HFFc6 (cell line): ENCODE results near the gene CMPK2. TPM values are rescaled to one million over a fixed set of nuclear protein-coding genes. Genes with fewer than 3 reads are reported as not detected.

Source experiments
- DNase-seq: peaks from one replicate; pipeline ENCODE4 v3.0.0-alpha.2; 2018
- H3K27ac Mint-ChIP-seq: 2 replicates; pipeline ENCODE4 v1.8.0; 2020; ENCODE audit warnings: mild to moderate bottlenecking, mixed read lengths
- H3K27me3 Mint-ChIP-seq: 2 replicates; pipeline ENCODE4 v1.8.0; 2021; ENCODE audit warnings: mild to moderate bottlenecking, moderate library complexity, mixed read lengths; ENCODE audit not compliant: insufficient read depth
- H3K36me3 Mint-ChIP-seq: 2 replicates; pipeline ENCODE4 v1.8.0; 2021; ENCODE audit warnings: low read depth, mixed read lengths
- H3K4me1 Mint-ChIP-seq: 2 replicates; pipeline ENCODE4 v1.8.0; 2020; ENCODE audit warnings: low read depth, mixed read lengths
- H3K4me3 Mint-ChIP-seq: 2 replicates; pipeline ENCODE4 v1.8.0; 2020; ENCODE audit warnings: mild to moderate bottlenecking, moderate library complexity, mixed read lengths
- H3K9me3 Mint-ChIP-seq: 2 replicates; pipeline ENCODE4 v1.8.0; 2020; ENCODE audit warnings: mild to moderate bottlenecking, mixed read lengths
- total RNA-seq, 6 experiments: library from RNA; stranded (reverse); fragmentation: NEBNext Ultra II Directional; extraction: Animal tissue kit (Norgen Biotek cat#: 25700); gene quantifications; 2 replicates in 1 of 6; 3 replicates in 5 of 6; pipeline ENCODE4 v1.2.3, GENCODE V29; 2021
- TF ChIP-seq, protein P1 (sequence below): fragments of 200-600 bp; sonication (generic); IDR thresholded peaks from 2 replicates; pipeline ENCODE4 v1.5.0; 2021; ENCODE audit warnings: antibody characterized with exemption, mild to moderate bottlenecking

The CMPK2 gene
- total RNA-seq, 6 experiments from 2014 or later = not detected

DNA sequence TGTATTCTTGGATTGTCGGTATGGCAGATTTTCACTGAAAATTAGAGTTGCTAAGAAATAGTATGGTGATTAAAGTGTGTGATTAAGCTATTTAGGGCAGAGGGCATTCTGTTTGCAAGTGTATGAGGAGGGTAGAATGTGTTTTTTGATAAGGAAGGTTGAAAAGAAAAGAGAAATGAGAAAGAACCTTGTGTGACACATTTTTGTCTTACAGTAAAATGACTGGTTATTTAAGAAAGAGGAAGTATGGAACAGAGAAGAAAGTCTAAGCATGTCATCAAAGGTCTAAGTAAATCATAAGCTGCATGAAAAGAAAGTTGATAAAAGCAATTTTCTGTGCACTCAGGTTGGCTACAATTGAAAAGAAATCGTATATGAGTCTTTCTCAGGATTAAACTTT, 6.7 kb upstream of the CMPK2 start:
- no peaks in the 10 kb centered on the region for H3K36me3 Mint-ChIP-seq
- TF ChIP-seq, protein P1, sequence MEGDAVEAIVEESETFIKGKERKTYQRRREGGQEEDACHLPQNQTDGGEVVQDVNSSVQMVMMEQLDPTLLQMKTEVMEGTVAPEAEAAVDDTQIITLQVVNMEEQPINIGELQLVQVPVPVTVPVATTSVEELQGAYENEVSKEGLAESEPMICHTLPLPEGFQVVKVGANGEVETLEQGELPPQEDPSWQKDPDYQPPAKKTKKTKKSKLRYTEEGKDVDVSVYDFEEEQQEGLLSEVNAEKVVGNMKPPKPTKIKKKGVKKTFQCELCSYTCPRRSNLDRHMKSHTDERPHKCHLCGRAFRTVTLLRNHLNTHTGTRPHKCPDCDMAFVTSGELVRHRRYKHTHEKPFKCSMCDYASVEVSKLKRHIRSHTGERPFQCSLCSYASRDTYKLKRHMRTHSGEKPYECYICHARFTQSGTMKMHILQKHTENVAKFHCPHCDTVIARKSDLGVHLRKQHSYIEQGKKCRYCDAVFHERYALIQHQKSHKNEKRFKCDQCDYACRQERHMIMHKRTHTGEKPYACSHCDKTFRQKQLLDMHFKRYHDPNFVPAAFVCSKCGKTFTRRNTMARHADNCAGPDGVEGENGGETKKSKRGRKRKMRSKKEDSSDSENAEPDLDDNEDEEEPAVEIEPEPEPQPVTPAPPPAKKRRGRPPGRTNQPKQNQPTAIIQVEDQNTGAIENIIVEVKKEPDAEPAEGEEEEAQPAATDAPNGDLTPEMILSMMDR = no peak

DNA sequence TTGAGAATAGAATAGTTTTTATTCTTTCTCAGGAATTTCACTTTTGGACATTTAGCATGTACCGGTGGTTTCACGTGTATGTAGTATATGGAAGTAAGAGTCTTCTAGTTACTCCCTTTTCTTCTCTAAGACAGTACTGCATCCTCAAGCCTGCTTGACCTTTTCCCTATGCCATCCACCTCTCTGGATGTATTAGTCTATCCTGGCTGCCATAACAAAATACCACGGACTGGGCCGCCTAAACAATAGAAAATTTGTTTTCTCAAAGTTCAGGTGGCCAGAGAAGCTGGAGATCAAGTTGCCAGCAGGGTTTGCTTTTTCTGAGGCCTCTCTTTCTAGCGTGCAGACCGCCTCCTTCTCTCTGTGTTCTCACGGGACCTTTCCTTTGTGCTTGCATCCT, 1.3 kb upstream of the CMPK2 start:
- H3K4me3 Mint-ChIP-seq = no peak overlapping the region
- DNase-seq = no peak
- peaks cover 4% of the 10 kb centered on the region; the same call in 1 of the 2 replicates for H3K27me3 Mint-ChIP-seq
- H3K27ac Mint-ChIP-seq = no peak overlapping the region
- peaks cover 24% of the 10 kb centered on the region for H3K9me3 Mint-ChIP-seq
- TF ChIP-seq, protein P1 = no peak
- peaks cover 4% of the 10 kb centered on the region; the same call in 1 of the 2 replicates for H3K36me3 Mint-ChIP-seq
- H3K4me1 Mint-ChIP-seq = peaks cover 5% of the 10 kb centered on the region; the same call in 1 of the 2 replicates

More for the DNA sequence above, 6.7 kb upstream of the CMPK2 start:
- H3K27me3 Mint-ChIP-seq = no peaks in the 10 kb centered on the region
- H3K27ac Mint-ChIP-seq = no peak overlapping the region
- no peak for DNase-seq
- H3K4me3 Mint-ChIP-seq = no peak overlapping the region
- H3K9me3 Mint-ChIP-seq = peaks cover 4% of the 10 kb centered on the region
- H3K4me1 Mint-ChIP-seq = no peaks in the 10 kb centered on the region

DNA sequence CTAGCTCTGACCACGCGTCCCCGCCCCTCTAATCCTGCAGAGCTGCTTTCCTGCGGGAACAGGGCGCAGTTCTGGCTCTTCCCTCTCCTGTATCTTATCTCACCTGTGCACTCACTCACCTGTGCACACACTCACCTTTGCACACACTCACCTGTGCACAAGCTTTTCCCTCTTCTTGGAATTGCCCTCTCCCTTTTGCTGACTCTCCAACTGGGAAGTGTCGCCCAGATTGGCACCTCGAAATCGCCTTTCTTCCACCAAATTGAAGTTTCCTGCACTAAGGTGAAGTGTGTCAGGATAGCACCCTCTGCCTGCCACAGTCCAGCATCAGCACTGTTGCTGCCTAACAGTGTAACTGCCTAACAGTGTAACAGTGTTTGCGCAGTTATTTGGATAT, 566 bp upstream of the CMPK2 start:
- peaks cover 4% of the 10 kb centered on the region; the same call in 1 of the 2 replicates for H3K36me3 Mint-ChIP-seq
- TF ChIP-seq, protein P1 = no peak; the same call in 1 of the 2 replicates
- peaks cover 5% of the 10 kb centered on the region; the same call in 1 of the 2 replicates for H3K4me1 Mint-ChIP-seq
- no peak overlapping the region for H3K27ac Mint-ChIP-seq
- peaks cover 29% of the 10 kb centered on the region for H3K9me3 Mint-ChIP-seq
- H3K4me3 Mint-ChIP-seq = peak overlapping the region; percentile 80
- H3K27me3 Mint-ChIP-seq = peaks cover 4% of the 10 kb centered on the region; the same call in 1 of the 2 replicates
- no peak for DNase-seq

DNA sequence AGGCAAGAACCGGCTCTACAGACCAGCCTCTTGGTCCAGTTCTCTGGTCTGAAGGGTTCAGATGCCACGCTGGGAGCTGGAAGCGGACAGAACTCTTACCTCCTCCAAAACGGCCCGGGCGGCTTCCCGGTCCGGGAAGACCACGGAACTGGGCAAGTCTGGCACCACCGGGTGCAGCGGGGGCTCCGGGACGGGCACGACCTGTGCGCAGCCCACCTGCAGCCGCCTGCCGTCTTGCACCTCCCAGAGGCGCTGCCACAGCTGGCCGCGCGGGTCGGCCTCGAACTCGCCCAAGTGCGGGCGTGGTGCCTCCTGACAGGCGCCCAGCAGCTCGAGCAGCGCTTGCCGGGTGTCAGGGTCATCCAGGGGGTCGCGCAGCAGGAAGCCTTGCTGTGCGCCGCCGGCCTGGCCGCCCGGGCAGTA, 773 bp downstream of the CMPK2 start:
- Mint-ChIP-seq H3K4me1 (peaks cover 5% of the 10 kb centered on the region; the same call in 1 of the 2 replicates), H3K36me3 (peaks cover 4% of the 10 kb centered on the region; the same call in 1 of the 2 replicates), H3K9me3 (peaks cover 41% of the 10 kb centered on the region), H3K27me3 (peaks cover 4% of the 10 kb centered on the region; the same call in 1 of the 2 replicates), H3K4me3 (no peak overlapping the region), H3K27ac (no peak overlapping the region)
- TF ChIP-seq, protein P1 = no peak
- DNase-seq = no peak

DNA sequence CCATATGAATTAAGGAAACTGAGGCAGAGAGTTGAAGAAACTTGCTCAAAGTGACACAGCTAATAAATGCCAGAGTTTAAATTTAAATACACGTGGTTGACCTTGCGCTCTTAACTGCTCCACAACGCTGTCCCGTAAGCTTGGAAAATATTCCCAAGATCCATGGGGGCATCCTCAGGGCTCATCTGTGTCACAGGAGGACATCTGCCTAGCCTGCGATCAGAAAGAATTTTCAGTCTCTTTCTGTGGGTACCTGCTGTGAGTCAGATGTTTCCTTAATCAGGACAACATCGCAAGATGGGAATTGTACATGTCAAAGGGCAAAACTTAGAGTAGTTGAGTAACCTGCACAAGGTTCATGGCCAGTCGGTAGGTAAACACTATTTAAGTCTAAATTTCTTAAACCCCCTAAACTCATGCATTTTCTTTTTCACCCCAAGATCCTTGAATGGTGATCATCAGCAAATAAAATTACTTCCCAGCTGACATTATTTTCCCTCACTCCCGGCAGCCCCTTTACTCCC, 1.4 kb downstream of the CMPK2 start:
- peaks cover 4% of the 10 kb centered on the region; the same call in 1 of the 2 replicates for H3K27me3 Mint-ChIP-seq
- TF ChIP-seq, protein P1 = no peak
- H3K9me3 Mint-ChIP-seq = peaks cover 41% of the 10 kb centered on the region
- no peak overlapping the region for H3K27ac Mint-ChIP-seq
- H3K36me3 Mint-ChIP-seq = peaks cover 4% of the 10 kb centered on the region; the same call in 1 of the 2 replicates
- H3K4me1 Mint-ChIP-seq = peaks cover 5% of the 10 kb centered on the region; the same call in 1 of the 2 replicates
- H3K4me3 Mint-ChIP-seq = no peak overlapping the region
- no peak for DNase-seq
